ENCODE data around the gene HSD3B7.

HSD3B7 gene

DNA sequence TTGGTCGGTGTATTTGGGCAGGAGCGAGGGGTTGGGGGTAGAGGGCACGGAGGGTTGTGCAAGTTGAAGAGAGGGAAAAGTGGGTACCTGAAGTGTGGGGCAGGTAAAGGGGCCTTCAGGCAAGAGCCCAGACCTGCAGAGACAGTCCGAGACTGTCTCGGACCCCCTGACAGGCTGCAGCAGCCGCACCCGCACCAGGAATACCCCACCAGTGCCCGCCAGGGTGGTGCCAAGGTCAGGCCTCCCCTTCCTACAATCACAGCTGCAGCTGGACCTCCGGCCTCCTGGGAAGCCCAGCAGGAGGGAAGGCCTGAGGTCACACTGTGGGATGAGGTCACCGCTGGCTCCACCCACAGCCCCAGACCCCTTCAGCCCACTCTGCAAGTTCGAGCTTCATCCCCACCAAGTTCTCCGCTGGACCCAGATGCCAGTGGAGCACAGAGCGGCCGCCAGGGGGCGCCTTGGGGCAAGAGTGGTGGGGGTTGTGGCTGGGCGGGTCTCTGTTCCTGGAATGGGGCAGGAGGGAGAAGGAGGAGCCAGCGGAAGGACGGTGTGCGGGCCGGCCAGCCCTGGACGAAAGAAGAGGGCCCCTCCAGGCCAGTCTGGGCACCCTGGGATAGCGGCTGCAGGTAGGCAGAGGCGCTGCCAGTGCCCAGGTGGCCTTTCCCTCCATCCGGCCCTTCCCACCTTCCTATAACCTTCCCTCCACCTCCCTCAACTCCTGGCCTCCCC lies at the start of gene HSD3B7:
TSS of gene HSD3B7 (plus strand) at position 539 of the 732 bp plus-strand sequence. CDS start 452 bp downstream, outside the sequence.
- H3K27ac ChIP-seq (ENCODE audit: extremely low read depth, low read depth, low read length): no peak within 1 kb of the TSS
- ChIA-PET CTCF (interaction anchor here (0.5 to 4.2 kb wide), 61 partner anchors 10 to 1181 kb away, joined by 3 to 25 read pairs (median 4); partner anchors contain the start of genes ARMC5, KAT8, MVP and TLCD3B), POLR2A (interaction anchor here (0.6 to 2.9 kb wide), 9 partner anchors 14 to 366 kb away, joined by 3 to 13 read pairs (median 3); partner anchors contain the start of genes FUS, ZNF646 and ZNF668)
- no peak within 1 kb of the TSS for H3K4me3 ChIP-seq (ENCODE audit: low read depth, low read length)
- peaks cover 0 to 73% of the 10 kb centered on the region in 2 experiments; a peak in 2 of 3 replicates for H3K36me3 ChIP-seq (ENCODE audit: control insufficient read depth in 2 of 2, insufficient read depth in 1 of 2, low read length in 2 of 2)
- H3K9me3 ChIP-seq (ENCODE audit: control insufficient read depth, insufficient read depth, low read depth, low read length): no peaks in the 10 kb centered on the region
- H3K4me1 ChIP-seq (ENCODE audit: control insufficient read depth, insufficient read depth, low read length): no peaks in the 10 kb centered on the region
- TF ChIP-seq, protein P1, sequence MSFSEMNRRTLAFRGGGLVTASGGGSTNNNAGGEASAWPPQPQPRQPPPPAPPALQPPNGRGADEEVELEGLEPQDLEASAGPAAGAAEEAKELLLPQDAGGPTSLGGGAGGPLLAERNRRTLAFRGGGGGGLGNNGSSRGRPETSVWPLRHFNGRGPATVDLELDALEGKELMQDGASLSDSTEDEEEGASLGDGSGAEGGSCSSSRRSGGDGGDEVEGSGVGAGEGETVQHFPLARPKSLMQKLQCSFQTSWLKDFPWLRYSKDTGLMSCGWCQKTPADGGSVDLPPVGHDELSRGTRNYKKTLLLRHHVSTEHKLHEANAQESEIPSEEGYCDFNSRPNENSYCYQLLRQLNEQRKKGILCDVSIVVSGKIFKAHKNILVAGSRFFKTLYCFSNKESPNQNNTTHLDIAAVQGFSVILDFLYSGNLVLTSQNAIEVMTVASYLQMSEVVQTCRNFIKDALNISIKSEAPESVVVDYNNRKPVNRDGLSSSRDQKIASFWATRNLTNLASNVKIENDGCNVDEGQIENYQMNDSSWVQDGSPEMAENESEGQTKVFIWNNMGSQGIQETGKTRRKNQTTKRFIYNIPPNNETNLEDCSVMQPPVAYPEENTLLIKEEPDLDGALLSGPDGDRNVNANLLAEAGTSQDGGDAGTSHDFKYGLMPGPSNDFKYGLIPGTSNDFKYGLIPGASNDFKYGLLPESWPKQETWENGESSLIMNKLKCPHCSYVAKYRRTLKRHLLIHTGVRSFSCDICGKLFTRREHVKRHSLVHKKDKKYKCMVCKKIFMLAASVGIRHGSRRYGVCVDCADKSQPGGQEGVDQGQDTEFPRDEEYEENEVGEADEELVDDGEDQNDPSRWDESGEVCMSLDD (tag by site-specific recombination; IDR thresholded peaks at IDR 0.05): no peak
- TF ChIP-seq KLF7 (tag by site-specific recombination; IDR thresholded peaks at IDR 0.05; ENCODE audit: borderline replicate concordance): peak; percentile 69; the same call in 1 of the 2 replicates
- TF ChIP-seq ZNF274 (IDR thresholded peaks at IDR 0.05; ENCODE audit: low read length): no peak
- no peak for TF ChIP-seq ZNF274 (tag by site-specific recombination; IDR thresholded peaks at IDR 0.05; ENCODE audit: borderline replicate concordance)
- no peak for TF ChIP-seq ZNF530 (tag by site-specific recombination; IDR thresholded peaks at IDR 0.05; ENCODE audit: low read depth)
- TF ChIP-seq OSR2 (tag by site-specific recombination; IDR thresholded peaks at IDR 0.05): no peak
- TF ChIP-seq ZNF660 (tag by site-specific recombination; IDR thresholded peaks at IDR 0.05): no peak; the same call in 1 of the 2 replicates
- no peak for TF ChIP-seq ZNF248 (tag by site-specific recombination; IDR thresholded peaks at IDR 0.05)
- TF ChIP-seq, protein P2, sequence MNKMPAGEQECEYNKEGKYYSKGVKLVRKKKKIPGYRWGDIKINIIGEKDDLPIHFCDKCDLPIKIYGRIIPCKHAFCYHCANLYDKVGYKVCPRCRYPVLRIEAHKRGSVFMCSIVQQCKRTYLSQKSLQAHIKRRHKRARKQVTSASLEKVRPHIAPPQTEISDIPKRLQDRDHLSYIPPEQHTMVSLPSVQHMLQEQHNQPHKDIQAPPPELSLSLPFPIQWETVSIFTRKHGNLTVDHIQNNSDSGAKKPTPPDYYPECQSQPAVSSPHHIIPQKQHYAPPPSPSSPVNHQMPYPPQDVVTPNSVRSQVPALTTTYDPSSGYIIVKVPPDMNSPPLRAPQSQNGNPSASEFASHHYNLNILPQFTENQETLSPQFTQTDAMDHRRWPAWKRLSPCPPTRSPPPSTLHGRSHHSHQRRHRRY (tag by site-specific recombination; IDR thresholded peaks at IDR 0.05): no peak
- no peak for TF ChIP-seq ZBTB48 (tag by site-specific recombination; IDR thresholded peaks at IDR 0.05)
- no peak for TF ChIP-seq ZNF610 (tag by site-specific recombination; IDR thresholded peaks at IDR 0.05; ENCODE audit: borderline replicate concordance)
- no peak for TF ChIP-seq SCRT2 (tag by site-specific recombination; IDR thresholded peaks at IDR 0.05)
- TF ChIP-seq ZNF837 (tag by site-specific recombination; IDR thresholded peaks at IDR 0.05): no peak
- no peak for TF ChIP-seq ZNF596 (tag by site-specific recombination; IDR thresholded peaks at IDR 0.05)
- peak; percentile 74 for TF ChIP-seq ZNF692 (tag by site-specific recombination; IDR thresholded peaks at IDR 0.05)
- TF ChIP-seq HIC1 (tag by site-specific recombination; IDR thresholded peaks at IDR 0.05): peak; percentile 89
- peak; percentile 79 for TF ChIP-seq SP7 (tag by site-specific recombination; IDR thresholded peaks at IDR 0.05)
- TF ChIP-seq, protein P3, sequence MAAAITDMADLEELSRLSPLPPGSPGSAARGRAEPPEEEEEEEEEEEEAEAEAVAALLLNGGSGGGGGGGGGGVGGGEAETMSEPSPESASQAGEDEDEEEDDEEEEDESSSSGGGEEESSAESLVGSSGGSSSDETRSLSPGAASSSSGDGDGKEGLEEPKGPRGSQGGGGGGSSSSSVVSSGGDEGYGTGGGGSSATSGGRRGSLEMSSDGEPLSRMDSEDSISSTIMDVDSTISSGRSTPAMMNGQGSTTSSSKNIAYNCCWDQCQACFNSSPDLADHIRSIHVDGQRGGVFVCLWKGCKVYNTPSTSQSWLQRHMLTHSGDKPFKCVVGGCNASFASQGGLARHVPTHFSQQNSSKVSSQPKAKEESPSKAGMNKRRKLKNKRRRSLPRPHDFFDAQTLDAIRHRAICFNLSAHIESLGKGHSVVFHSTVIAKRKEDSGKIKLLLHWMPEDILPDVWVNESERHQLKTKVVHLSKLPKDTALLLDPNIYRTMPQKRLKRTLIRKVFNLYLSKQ (tag by site-specific recombination; IDR thresholded peaks at IDR 0.05; ENCODE audit: borderline replicate concordance): no peak
- peak; percentile 70; the same call in 1 of the 2 replicates for TF ChIP-seq ZSCAN30 (tag by site-specific recombination; IDR thresholded peaks at IDR 0.05)
- TF ChIP-seq ZNF366 (tag by site-specific recombination; conservative IDR thresholded peaks at IDR 0.05): peak; percentile 81
- peak; percentile 81 for TF ChIP-seq EGR2 (tag by site-specific recombination; IDR thresholded peaks at IDR 0.05; ENCODE audit: low read depth)
- no peak; the same call in none of the 2 replicates for TF ChIP-seq YY2 (tag by site-specific recombination; IDR thresholded peaks at IDR 0.05)
- TF ChIP-seq ZNF488 (tag by site-specific recombination; IDR thresholded peaks at IDR 0.05): no peak
- TF ChIP-seq REPIN1 (tag by site-specific recombination; IDR thresholded peaks at IDR 0.05; ENCODE audit: low read depth): no peak
- no peak for TF ChIP-seq ZNF521 (tag by site-specific recombination; IDR thresholded peaks at IDR 0.05)
- no peak for TF ChIP-seq ZNF791 (tag by site-specific recombination; IDR thresholded peaks at IDR 0.05)
- no peak for TF ChIP-seq MEIS1 (CRISPR knock-in tag; IDR thresholded peaks at IDR 0.05; ENCODE audit: borderline replicate concordance)
- no peak for TF ChIP-seq ZNF354C (tag by site-specific recombination; IDR thresholded peaks at IDR 0.05; ENCODE audit: borderline replicate concordance, low read depth)
